ENCODE measurements around the gene OR13F1. TPM values are rescaled to one million over a fixed set of nuclear protein-coding genes. Genes with fewer than 3 reads are reported as not detected.
"Not testable (repeated sequence)": the region's sequence is repeated elsewhere in the genome, so short reads cannot be mapped to it uniquely, and the experiment has no call there.

Gene OR13F1
- polyA plus RNA-seq, 1 of the 3 experiments (the other 2 are of a cell fraction), result not detected

GRCh38 chr9:104514901-104515300, 10.8 kb downstream of the OR13F1 start:
- Histone ChIP-seq H3K4me3 (ENCODE audit: low read depth in 2 of 2, low read length in 1 of 2) (no peak overlapping the region), H2AFZ (ENCODE audit: low read depth) (no peak overlapping the region), H3K9ac (no peak overlapping the region), H3K4me1 (ENCODE audit: control insufficient read depth in 1 of 2, insufficient read depth in 2 of 2, low read depth in 1 of 2, low read length in 1 of 2) (no peaks in the 10 kb centered on the region), H3K27ac (ENCODE audit: low read depth in 2 of 2, low read length in 1 of 2) (no peak overlapping the region), H4K20me1 (ENCODE audit: insufficient read depth) (no peaks in the 10 kb centered on the region), H3K9me2 (no peaks in the 10 kb centered on the region), H3K36me3 (replicated peaks in 1 of 2; ENCODE audit: control insufficient read depth in 1 of 2, insufficient read depth in 2 of 2, low read length in 1 of 2) (no peaks in the 10 kb centered on the region), H3F3A (replicated peaks; ENCODE audit: insufficient read depth) (no peaks in the 10 kb centered on the region), H3K27me3 (ENCODE audit: insufficient read depth) (no peaks in the 10 kb centered on the region), H3K79me2 (ENCODE audit: insufficient read depth) (no peaks in the 10 kb centered on the region), H3K9me3 (no peaks in the 10 kb centered on the region), H3K4me2 (no peak overlapping the region)
- TF ChIP-seq SIN3A (IDR thresholded peaks at IDR 0.05; ENCODE audit: borderline replicate concordance, low read depth, low read length) (no peak), PBX3 (IDR thresholded peaks at IDR 0.05) (no peak), JUND (IDR thresholded peaks at IDR 0.05) (no peak), GATA2 (CRISPR knock-in tag; IDR thresholded peaks at IDR 0.05) (no peak), YY1 (IDR thresholded peaks at IDR 0.05; ENCODE audit: low read depth) (no peak), EP300 (IDR thresholded peaks at IDR 0.05; ENCODE audit: borderline replicate concordance in 1 of 2, low read depth in 1 of 2, low read length in 1 of 2) (no peak), RFX5 (IDR thresholded peaks at IDR 0.05; ENCODE audit: low read length) (no peak), RXRA (IDR thresholded peaks at IDR 0.05; ENCODE audit: borderline replicate concordance, low read depth) (no peak), TEAD4 (IDR thresholded peaks at IDR 0.05; ENCODE audit: borderline replicate concordance, insufficient read depth) (no peak), SMC3 (IDR thresholded peaks at IDR 0.05; ENCODE audit: low read depth, low read length) (no peak), NFIC (IDR thresholded peaks at IDR 0.05; ENCODE audit: borderline replicate concordance) (no peak), TCF12 (IDR thresholded peaks at IDR 0.05) (no peak), TAF1 (IDR thresholded peaks at IDR 0.05; ENCODE audit: borderline replicate concordance, low read depth, low read length) (no peak)
- TF ChIP-seq, protein P1, sequence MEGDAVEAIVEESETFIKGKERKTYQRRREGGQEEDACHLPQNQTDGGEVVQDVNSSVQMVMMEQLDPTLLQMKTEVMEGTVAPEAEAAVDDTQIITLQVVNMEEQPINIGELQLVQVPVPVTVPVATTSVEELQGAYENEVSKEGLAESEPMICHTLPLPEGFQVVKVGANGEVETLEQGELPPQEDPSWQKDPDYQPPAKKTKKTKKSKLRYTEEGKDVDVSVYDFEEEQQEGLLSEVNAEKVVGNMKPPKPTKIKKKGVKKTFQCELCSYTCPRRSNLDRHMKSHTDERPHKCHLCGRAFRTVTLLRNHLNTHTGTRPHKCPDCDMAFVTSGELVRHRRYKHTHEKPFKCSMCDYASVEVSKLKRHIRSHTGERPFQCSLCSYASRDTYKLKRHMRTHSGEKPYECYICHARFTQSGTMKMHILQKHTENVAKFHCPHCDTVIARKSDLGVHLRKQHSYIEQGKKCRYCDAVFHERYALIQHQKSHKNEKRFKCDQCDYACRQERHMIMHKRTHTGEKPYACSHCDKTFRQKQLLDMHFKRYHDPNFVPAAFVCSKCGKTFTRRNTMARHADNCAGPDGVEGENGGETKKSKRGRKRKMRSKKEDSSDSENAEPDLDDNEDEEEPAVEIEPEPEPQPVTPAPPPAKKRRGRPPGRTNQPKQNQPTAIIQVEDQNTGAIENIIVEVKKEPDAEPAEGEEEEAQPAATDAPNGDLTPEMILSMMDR (IDR thresholded peaks at IDR 0.05), result no peak
- TF ChIP-seq, protein P2, sequence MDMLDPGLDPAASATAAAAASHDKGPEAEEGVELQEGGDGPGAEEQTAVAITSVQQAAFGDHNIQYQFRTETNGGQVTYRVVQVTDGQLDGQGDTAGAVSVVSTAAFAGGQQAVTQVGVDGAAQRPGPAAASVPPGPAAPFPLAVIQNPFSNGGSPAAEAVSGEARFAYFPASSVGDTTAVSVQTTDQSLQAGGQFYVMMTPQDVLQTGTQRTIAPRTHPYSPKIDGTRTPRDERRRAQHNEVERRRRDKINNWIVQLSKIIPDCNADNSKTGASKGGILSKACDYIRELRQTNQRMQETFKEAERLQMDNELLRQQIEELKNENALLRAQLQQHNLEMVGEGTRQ (IDR thresholded peaks at IDR 0.05; ENCODE audit: borderline replicate concordance, low read depth, low read length), result no peak
- POLR2A ChIA-PET, result no interaction called here
- CTCF ChIA-PET, result no interaction called here
- DNase-seq, result no peak
- WGBS (ENCODE audit: low lambda C conversion rate), result 8% methylated on average over 5 of the region's 5 CpGs

DNA sequence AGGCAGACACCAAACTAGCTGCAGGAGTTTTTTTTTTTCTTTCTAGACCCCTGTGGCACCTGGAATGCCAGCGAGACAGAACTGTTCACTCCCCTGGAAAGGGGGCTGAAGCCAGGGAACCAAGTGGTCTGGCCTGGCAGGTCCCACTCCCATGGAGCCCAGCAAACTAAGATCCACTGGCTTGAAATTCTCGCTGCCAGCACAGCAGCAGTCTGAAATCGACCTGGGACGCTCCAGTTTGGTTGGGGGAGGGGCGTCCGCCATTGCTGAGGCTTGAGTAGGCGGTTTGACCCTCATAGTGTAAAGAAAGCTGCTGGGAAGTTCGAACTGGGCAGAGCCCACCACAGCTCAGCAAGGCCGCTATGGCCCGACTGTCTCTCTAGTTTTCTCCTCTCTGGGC, 16.2 kb downstream of the OR13F1 start:
- not testable (repeated sequence) for H3K9me2 ChIP-seq

More for the DNA sequence above, 16.2 kb downstream of the OR13F1 start:
- CTCF ChIA-PET; H3K27me3 ChIP-seq (ENCODE audit: insufficient read depth); H3K4me1 ChIP-seq (ENCODE audit: control insufficient read depth in 1 of 2, insufficient read depth in 2 of 2, low read depth in 1 of 2, low read length in 1 of 2); H3K9me3 ChIP-seq; H3K9ac ChIP-seq; H4K20me1 ChIP-seq (ENCODE audit: insufficient read depth); DNase-seq; H3K27ac ChIP-seq (ENCODE audit: low read depth in 2 of 2, low read length in 1 of 2); H2AFZ ChIP-seq (ENCODE audit: low read depth); H3K4me2 ChIP-seq; H3K4me3 ChIP-seq (ENCODE audit: low read depth in 2 of 2, low read length in 1 of 2); H3F3A ChIP-seq (replicated peaks; ENCODE audit: insufficient read depth); H3K79me2 ChIP-seq (ENCODE audit: insufficient read depth); H3K36me3 ChIP-seq (replicated peaks in 1 of 2; ENCODE audit: control insufficient read depth in 1 of 2, insufficient read depth in 2 of 2, low read length in 1 of 2); POLR2A ChIA-PET: not testable (repeated sequence)
- WGBS (ENCODE audit: low lambda C conversion rate), result 40% methylated on average over 1 of the region's 10 CpGs

Measured in SK-N-SH (cell line).